DND-41 (cell line): ENCODE measurements around the gene SHC4.

ENCODE experiments used
- ATAC-seq: fragments of 200-7000 bp; cut with Tn5 transposase; 3 replicates; pipeline ENCODE4 v1.9.1; 2021; ENCODE audit warnings: low read depth; ENCODE audit not compliant: insufficient read depth
- DNase-seq: peaks from one replicate; pipeline ENCODE4 v3.0.0-alpha.2; 2020
- H2AFZ ChIP-seq: 2 replicates; pipeline ENCODE4 v1.6.0; 2012; ENCODE audit warnings: low read depth, low read length
- H3K27ac ChIP-seq: 2 replicates; pipeline ENCODE4 v1.5.1; 2012; ENCODE audit warnings: low read length, inconsistent platforms
- H3K27me3 ChIP-seq: fragments of 200-600 bp; sonication (generic); 2 replicates; pipeline ENCODE4 v1.6.0; 2012; ENCODE audit warnings: low read length, mild to moderate bottlenecking, inconsistent platforms; ENCODE audit not compliant: insufficient read depth, poor library complexity
- H3K36me3 ChIP-seq: 2 replicates; pipeline ENCODE4 v1.5.1; 2012; ENCODE audit warnings: low read length, inconsistent platforms; ENCODE audit not compliant: insufficient read depth
- H3K4me1 ChIP-seq: 2 replicates; pipeline ENCODE4 v1.5.1; 2012; ENCODE audit warnings: mild to moderate bottlenecking, low read length; ENCODE audit not compliant: insufficient read depth
- H3K4me2 ChIP-seq: 2 replicates; pipeline ENCODE4 v1.6.0; 2012; ENCODE audit warnings: mild to moderate bottlenecking, moderate library complexity, low read length, inconsistent platforms; ENCODE audit not compliant: insufficient read depth
- H3K4me3 ChIP-seq, 2 experiments: fragments of 200-600 bp in 1 of 2; shearing (Covaris generic) in 1 of 2; 2 replicates each; pipeline ENCODE4 v1.5.1; 2012 to 2016; ENCODE audit warnings: inconsistent platforms in 2 of 2, low read length in 2 of 2, mild to moderate bottlenecking in 2 of 2, low read depth in 1 of 2, moderate library complexity in 1 of 2
- H3K79me2 ChIP-seq: 2 replicates; pipeline ENCODE4 v1.6.0; 2012; ENCODE audit warnings: low read length, inconsistent platforms; ENCODE audit not compliant: insufficient read depth
- H3K9ac ChIP-seq: 2 replicates; pipeline ENCODE4 v1.6.0; 2012; ENCODE audit warnings: low read depth, mild to moderate bottlenecking, inconsistent platforms, low read length, moderate library complexity
- H3K9me3 ChIP-seq: 2 replicates; pipeline ENCODE4 v1.5.1; 2012; ENCODE audit warnings: low read length, moderate library complexity, mild to moderate bottlenecking, inconsistent platforms; ENCODE audit not compliant: insufficient read depth, severe bottlenecking
- H4K20me1 ChIP-seq: 2 replicates; pipeline ENCODE4 v1.6.0; 2012; ENCODE audit warnings: low read length; ENCODE audit not compliant: insufficient read depth
- CTCF ChIP-seq: IDR thresholded peaks from 2 replicates; pipeline ENCODE4 v1.5.1; 2012; ENCODE audit warnings: borderline replicate concordance, low read length, moderate library complexity, mild to moderate bottlenecking; ENCODE audit not compliant: poor library complexity, severe bottlenecking; ENCODE audit errors: extremely low read depth
- EZH2 ChIP-seq: IDR thresholded peaks from 3 replicates; pipeline ENCODE4 v1.6.1; 2012; ENCODE audit warnings: borderline replicate concordance, low read depth, mild to moderate bottlenecking, moderate library complexity, low read length, inconsistent platforms; ENCODE audit not compliant: severe bottlenecking

Gene SHC4

GRCh38 chr15:48891232-48891765, 72.4 kb downstream of the SHC4 start:
- Histone ChIP-seq H3K9me3 (no peaks in the 10 kb centered on the region), H3K27ac (no peak overlapping the region), H4K20me1 (no peaks in the 10 kb centered on the region), H3K4me3 (no peak overlapping the region), H2AFZ (no peak overlapping the region), H3K36me3 (no peaks in the 10 kb centered on the region), H3K9ac (no peak overlapping the region), H3K79me2 (no peaks in the 10 kb centered on the region), H3K4me2 (no peak overlapping the region), H3K27me3 (no peaks in the 10 kb centered on the region), H3K4me1 (no peaks in the 10 kb centered on the region)
- no peak for TF ChIP-seq CTCF
- TF ChIP-seq EZH2, result no peak
- ATAC-seq, result no peak
- DNase-seq, result no peak

GRCh38 chr15:48890375-48890972, 73.2 kb downstream of the SHC4 start:
- Histone ChIP-seq H3K9me3 (no peaks in the 10 kb centered on the region), H3K4me3 (no peak overlapping the region), H3K4me1 (no peaks in the 10 kb centered on the region), H3K9ac (no peak overlapping the region), H3K27ac (no peak overlapping the region), H3K36me3 (no peaks in the 10 kb centered on the region), H3K27me3 (no peaks in the 10 kb centered on the region), H3K79me2 (no peaks in the 10 kb centered on the region), H4K20me1 (no peaks in the 10 kb centered on the region), H2AFZ (no peak overlapping the region), H3K4me2 (no peak overlapping the region)
- ATAC-seq (no peak), DNase-seq (no peak)
- TF ChIP-seq CTCF (no peak), EZH2 (no peak)

GRCh38 chr15:48889925-48890324, 73.8 kb downstream of the SHC4 start:
- Histone ChIP-seq H2AFZ (no peak overlapping the region), H3K79me2 (no peaks in the 10 kb centered on the region), H3K27me3 (no peaks in the 10 kb centered on the region), H3K36me3 (no peaks in the 10 kb centered on the region), H3K4me3 (no peak overlapping the region), H3K4me1 (no peaks in the 10 kb centered on the region), H3K27ac (no peak overlapping the region), H3K4me2 (no peak overlapping the region), H4K20me1 (no peaks in the 10 kb centered on the region), H3K9me3 (no peaks in the 10 kb centered on the region), H3K9ac (no peak overlapping the region)
- DNase-seq (no peak), ATAC-seq (no peak)
- no peak for TF ChIP-seq CTCF
- no peak for TF ChIP-seq EZH2
